GM06990 (cell line): ENCODE data around the gene ADGRD1.

Experiments used
- DNase-seq: peaks from one replicate; pipeline ENCODE4 v3.0.0-alpha.2; 2011; ENCODE audit not compliant: insufficient read length; ENCODE audit errors: extremely low read depth
- H3K27me3 ChIP-seq: replicated peaks from 2 replicates; pipeline ENCODE4 v1.6.0; 2011; ENCODE audit warnings: low read length; ENCODE audit not compliant: control insufficient read depth, insufficient read depth
- H3K36me3 ChIP-seq: 2 replicates; pipeline ENCODE4 v1.5.1; 2011; ENCODE audit warnings: low read length; ENCODE audit not compliant: control insufficient read depth, insufficient read depth
- H3K4me3 ChIP-seq: replicated peaks from 2 replicates; pipeline ENCODE4 v1.5.1; 2011; ENCODE audit warnings: low read depth, mild to moderate bottlenecking, control low read depth, low read length
- CTCF ChIP-seq: IDR thresholded peaks from 2 replicates; pipeline ENCODE4 v1.5.1; 2011; ENCODE audit warnings: low read length, control low read depth, mild to moderate bottlenecking, inconsistent platforms; ENCODE audit not compliant: insufficient read depth, poor library complexity, severe bottlenecking

ADGRD1 gene

GRCh38 chr12:131132118-131132892 is 178.6 kb downstream of the ADGRD1 start:
- no peaks in the 10 kb centered on the region; the same call in 1 of the 2 replicates for H3K27me3 ChIP-seq
- H3K4me3 ChIP-seq = no peak overlapping the region
- peak; percentile 64 for DNase-seq
- no peaks in the 10 kb centered on the region for H3K36me3 ChIP-seq
- TF ChIP-seq CTCF = peak; percentile 86

GRCh38 chr12:131133015-131133905 is 179.6 kb downstream of the ADGRD1 start:
- H3K27me3 ChIP-seq = no peaks in the 10 kb centered on the region; the same call in 1 of the 2 replicates
- no peak for DNase-seq
- no peak overlapping the region for H3K4me3 ChIP-seq
- no peak for TF ChIP-seq CTCF
- no peaks in the 10 kb centered on the region for H3K36me3 ChIP-seq

- Histone ChIP-seq H3K36me3 (no peaks in the 10 kb centered on the region), H3K27me3 (no peaks in the 10 kb centered on the region; the same call in 1 of the 2 replicates), H3K4me3 (no peak overlapping the region)
- DNase-seq = no peak
- no peak for TF ChIP-seq CTCF
Measured at GRCh38 chr12:131133994-131134393, 180.3 kb downstream of the ADGRD1 start.

GRCh38 chr12:131134523-131135310 is 181.0 kb downstream of the ADGRD1 start:
- no peak overlapping the region for H3K4me3 ChIP-seq
- no peak for DNase-seq
- H3K36me3 ChIP-seq = no peaks in the 10 kb centered on the region
- H3K27me3 ChIP-seq = no peaks in the 10 kb centered on the region; the same call in 1 of the 2 replicates
- TF ChIP-seq CTCF = no peak

GRCh38 chr12:131135311-131135785 is 181.6 kb downstream of the ADGRD1 start:
- no peak for TF ChIP-seq CTCF
- H3K4me3 ChIP-seq = no peak overlapping the region
- no peaks in the 10 kb centered on the region; the same call in 1 of the 2 replicates for H3K27me3 ChIP-seq
- no peak for DNase-seq
- H3K36me3 ChIP-seq = no peaks in the 10 kb centered on the region
